ENCODE results near the gene STARD5. TPM values are rescaled to one million over a fixed set of nuclear protein-coding genes. Genes with fewer than 3 reads are reported as not detected.
A peak's percentile ranks its signal among the peaks of the same experiment; 100 is the strongest.

The STARD5 gene
- total and polyA plus RNA-seq, 9 of the 15 experiments (the other 6 are each of a cell fraction or from before 2014, with no cell fraction given) = 1.7 to 5.7 (median 2.2) TPM

GRCh38 chr15:81323944-81324881, at the start of gene STARD5 (continued):
- TF ChIP-seq MCM5 (IDR thresholded peaks at IDR 0.05; ENCODE audit: low read depth) (no peak), ZNF143 (CRISPR knock-in tag; IDR thresholded peaks at IDR 0.05) (no peak), MCM7 (IDR thresholded peaks at IDR 0.05) (no peak), FIP1L1 (IDR thresholded peaks at IDR 0.05; ENCODE audit: low read depth, low read length, poor library complexity, severe bottlenecking) (peak; percentile 75), MEF2A (IDR thresholded peaks at IDR 0.05; ENCODE audit: control insufficient read depth, low read depth, low read length) (no peak), ZNF766 (CRISPR knock-in tag; conservative IDR thresholded peaks at IDR 0.05) (no peak), L3MBTL2 (IDR thresholded peaks at IDR 0.05) (peak; percentile 83), KAT2B (IDR thresholded peaks at IDR 0.05; ENCODE audit: low read depth, low read length) (no peak), RCOR1 (IDR thresholded peaks at IDR 0.05; ENCODE audit: borderline replicate concordance in 1 of 2, low read depth in 2 of 2, low read length in 2 of 2) (no peak), MTA2 (IDR thresholded peaks at IDR 0.05; ENCODE audit: low read depth) (no peak), HNRNPLL (IDR thresholded peaks at IDR 0.05; ENCODE audit: low read depth, low read length, poor library complexity, severe bottlenecking) (no peak), ZSCAN32 (CRISPR knock-in tag; IDR thresholded peaks at IDR 0.05) (no peak), SMARCB1 (IDR thresholded peaks at IDR 0.05; ENCODE audit: insufficient read length, low read depth) (no peak), ATF3 (IDR thresholded peaks at IDR 0.05) (no peak), ATF3 (CRISPR knock-in tag; conservative IDR thresholded peaks at IDR 0.05) (no peak), VEZF1 (CRISPR knock-in tag; IDR thresholded peaks at IDR 0.05) (peak; percentile 49; the same call in 1 of the 2 replicates), HNRNPK (IDR thresholded peaks at IDR 0.05; ENCODE audit: low read depth, low read length, poor library complexity, severe bottlenecking) (no peak), BRD9 (IDR thresholded peaks at IDR 0.05; ENCODE audit: low read depth, partially characterized antibody) (no peak), BCOR (IDR thresholded peaks at IDR 0.05) (peak; percentile 30; the same call in 1 of the 2 replicates), ATF1 (CRISPR knock-in tag; IDR thresholded peaks at IDR 0.05) (no peak), ATF1 (tag; IDR thresholded peaks at IDR 0.05) (peak; percentile 85), ZNF699 (CRISPR knock-in tag; IDR thresholded peaks at IDR 0.05; ENCODE audit: insufficient replicate concordance) (no peak), ZNF589 (CRISPR knock-in tag; IDR thresholded peaks at IDR 0.05; ENCODE audit: low read depth) (no peak), ZC3H11A (IDR thresholded peaks at IDR 0.05; ENCODE audit: low read depth, low read length) (no peak), NR2C2 (CRISPR knock-in tag; IDR thresholded peaks at IDR 0.05) (no peak), NR2C2 (tag; IDR thresholded peaks at IDR 0.05) (peak; percentile 49; the same call in 1 of the 2 replicates), ZNF263 (CRISPR knock-in tag; IDR thresholded peaks at IDR 0.05; ENCODE audit: borderline replicate concordance) (0 out of 2 replicates have a peak, but pooled peaks have one; percentile 17)
